Fibroblast of lung (primary cell): Measurements from ENCODE around the gene SLC6A9. TPM values are rescaled to one million over a fixed set of nuclear protein-coding genes. Genes with fewer than 3 reads are reported as not detected.

Experiments used
- DNase-seq, 2 donors: peaks; one replicate each; pipeline versions ENCODE4 v3.0.0 to v3.0.0-alpha.2; 2010; ENCODE audit warnings: low read depth in 2 of 2
- H2AFZ ChIP-seq: 2 replicates; pipeline ENCODE4 v1.5.1; 2012; ENCODE audit warnings: low read length, control low read depth, inconsistent platforms
- H3K27ac ChIP-seq: 2 replicates; pipeline ENCODE4 v1.5.1; 2011; ENCODE audit warnings: low read length, control low read depth; ENCODE audit not compliant: insufficient read depth
- H3K27me3 ChIP-seq: 2 replicates; pipeline ENCODE4 v1.5.1; 2011; ENCODE audit warnings: mild to moderate bottlenecking, low read length; ENCODE audit not compliant: control insufficient read depth, insufficient read depth
- H3K36me3 ChIP-seq: 2 replicates; pipeline ENCODE4 v1.5.1; 2011; ENCODE audit warnings: low read length; ENCODE audit not compliant: control insufficient read depth, insufficient read depth
- H3K4me1 ChIP-seq: 2 replicates; pipeline ENCODE4 v1.5.1; 2011; ENCODE audit warnings: low read length; ENCODE audit not compliant: control insufficient read depth, insufficient read depth; ENCODE audit errors: extremely low read depth
- H3K4me2 ChIP-seq: 2 replicates; pipeline ENCODE4 v1.5.1; 2011; ENCODE audit warnings: low read length, control low read depth; ENCODE audit not compliant: insufficient read depth; ENCODE audit errors: extremely low read depth
- H3K4me3 ChIP-seq, 4 experiments: fragments of 200-600 bp in 1 of 4; sonication (generic) in 1 of 4; replicated peaks in 1 of 4; 2 replicates each; pipeline ENCODE4 v1.5.1; 2011 to 2016; ENCODE audit warnings: low read length in 4 of 4, low read depth in 3 of 4, mild to moderate bottlenecking in 3 of 4, control low read depth in 2 of 4, inconsistent platforms in 1 of 4, mixed read lengths in 1 of 4; ENCODE audit not compliant: insufficient read depth in 1 of 4; ENCODE audit errors: control extremely low read depth in 1 of 4
- H3K79me2 ChIP-seq: 2 replicates; pipeline ENCODE4 v1.5.1; 2012; ENCODE audit warnings: mild to moderate bottlenecking, low read length, inconsistent platforms; ENCODE audit not compliant: control insufficient read depth, insufficient read depth
- H3K9ac ChIP-seq: 2 replicates; pipeline ENCODE4 v1.5.1; 2011; ENCODE audit warnings: mild to moderate bottlenecking, low read length, control low read depth; ENCODE audit not compliant: insufficient read depth
- H3K9me3 ChIP-seq: 2 replicates; pipeline ENCODE4 v1.5.1; 2012; ENCODE audit warnings: low read depth, low read length; ENCODE audit not compliant: control insufficient read depth, insufficient read depth
- H4K20me1 ChIP-seq: 2 replicates; pipeline ENCODE4 v1.5.1; 2011; ENCODE audit warnings: low read length; ENCODE audit not compliant: control insufficient read depth, insufficient read depth; ENCODE audit errors: extremely low read depth
- EZH2 ChIP-seq: IDR thresholded peaks from 2 replicates; pipeline ENCODE4 v1.5.1; 2012; ENCODE audit warnings: low read length, control low read depth, mild to moderate bottlenecking; ENCODE audit errors: missing control alignments
- polyA plus RNA-seq, 2 donors: library from polyadenylated mRNA; depleted of rRNA in 1 of 2; stranded (reverse) in 1 of 2; unstranded in 1 of 2; fragments of >200 nt; gene quantifications; 2 replicates each; pipeline ENCODE4 v1.2.1, GENCODE V29; 2011 to 2012; ENCODE audit warnings: missing spikeins in 1 of 2
- total RNA-seq: library from RNA; depleted of rRNA; stranded (reverse); fragments of >200 nt; gene quantifications from 2 replicates; pipeline ENCODE4 v1.2.1, GENCODE V29; 2014
- TF ChIP-seq, protein P1 (sequence below), 2 donors: IDR thresholded peaks in 1 of 2; conservative IDR thresholded peaks in 1 of 2; 1 replicate in 1 of 2; 2 replicates in 1 of 2; pipeline ENCODE4 v1.5.1; 2011 to 2012; ENCODE audit warnings: low read length in 2 of 2, control low read depth in 1 of 2, inconsistent platforms in 1 of 2, low read depth in 1 of 2, mild to moderate bottlenecking in 1 of 2

Gene SLC6A9
- total and polyA plus RNA-seq, 2 donors (not counting 1 experiment from before 2014, with no cell fraction given), result 3.4 to 19.5 TPM

GRCh38 chr1:44077421-44077820 is 46.2 kb upstream of the SLC6A9 start:
- peak in 1 of 2 donors; percentile 53 for DNase-seq
- Histone ChIP-seq H3K9me3 (no peaks in the 10 kb centered on the region), H3K4me3 (no peak overlapping the region), H3K9ac (no peak overlapping the region), H3K27ac (no peak overlapping the region), H2AFZ (no peak overlapping the region), H3K36me3 (no peaks in the 10 kb centered on the region), H3K79me2 (no peaks in the 10 kb centered on the region), H3K4me2 (no peak overlapping the region), H3K27me3 (no peaks in the 10 kb centered on the region), H4K20me1 (no peaks in the 10 kb centered on the region), H3K4me1 (no peaks in the 10 kb centered on the region)
- no peak for TF ChIP-seq EZH2
- TF ChIP-seq, protein P1, sequence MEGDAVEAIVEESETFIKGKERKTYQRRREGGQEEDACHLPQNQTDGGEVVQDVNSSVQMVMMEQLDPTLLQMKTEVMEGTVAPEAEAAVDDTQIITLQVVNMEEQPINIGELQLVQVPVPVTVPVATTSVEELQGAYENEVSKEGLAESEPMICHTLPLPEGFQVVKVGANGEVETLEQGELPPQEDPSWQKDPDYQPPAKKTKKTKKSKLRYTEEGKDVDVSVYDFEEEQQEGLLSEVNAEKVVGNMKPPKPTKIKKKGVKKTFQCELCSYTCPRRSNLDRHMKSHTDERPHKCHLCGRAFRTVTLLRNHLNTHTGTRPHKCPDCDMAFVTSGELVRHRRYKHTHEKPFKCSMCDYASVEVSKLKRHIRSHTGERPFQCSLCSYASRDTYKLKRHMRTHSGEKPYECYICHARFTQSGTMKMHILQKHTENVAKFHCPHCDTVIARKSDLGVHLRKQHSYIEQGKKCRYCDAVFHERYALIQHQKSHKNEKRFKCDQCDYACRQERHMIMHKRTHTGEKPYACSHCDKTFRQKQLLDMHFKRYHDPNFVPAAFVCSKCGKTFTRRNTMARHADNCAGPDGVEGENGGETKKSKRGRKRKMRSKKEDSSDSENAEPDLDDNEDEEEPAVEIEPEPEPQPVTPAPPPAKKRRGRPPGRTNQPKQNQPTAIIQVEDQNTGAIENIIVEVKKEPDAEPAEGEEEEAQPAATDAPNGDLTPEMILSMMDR (conservative IDR thresholded peaks at IDR 0.05 in 1 of 2, IDR thresholded peaks at IDR 0.05 in 1 of 2; ENCODE audit: low read depth in 1 of 2, low read length in 2 of 2), result no peak

GRCh38 chr1:44076066-44076465 is 44.8 kb upstream of the SLC6A9 start:
- H3K4me2 ChIP-seq, result no peak overlapping the region
- DNase-seq, result peak in 1 of 2 donors; percentile 79
- TF ChIP-seq EZH2, result no peak
- TF ChIP-seq, protein P1 (conservative IDR thresholded peaks at IDR 0.05 in 1 of 2, IDR thresholded peaks at IDR 0.05 in 1 of 2; ENCODE audit: low read depth in 1 of 2, low read length in 2 of 2), result no peak

DNA sequence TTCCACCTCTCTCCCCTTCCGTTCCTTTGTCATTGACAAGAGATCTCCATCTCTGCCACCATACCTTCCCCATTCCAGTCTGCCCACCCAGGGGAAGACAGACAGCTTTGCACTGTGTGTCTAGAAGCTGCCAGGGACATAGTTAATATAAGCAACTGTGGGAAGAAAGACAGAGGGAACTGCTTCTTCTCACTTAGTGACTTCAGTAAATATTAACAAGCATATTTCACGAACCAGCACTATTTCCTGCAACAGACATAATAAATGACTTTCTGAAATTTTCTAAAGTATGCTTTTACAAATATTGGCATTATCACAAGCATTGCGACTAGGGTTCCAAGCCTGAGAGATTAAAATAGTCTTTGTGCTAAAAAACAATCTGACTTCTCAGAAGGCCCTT is 43.2 kb upstream of the SLC6A9 start:
- Histone ChIP-seq H3K9me3 (no peaks in the 10 kb centered on the region), H2AFZ (no peak overlapping the region), H3K79me2 (no peaks in the 10 kb centered on the region), H3K4me2 (no peak overlapping the region), H3K9ac (no peak overlapping the region), H3K27ac (no peak overlapping the region), H3K4me3 (no peak overlapping the region), H3K27me3 (no peaks in the 10 kb centered on the region), H3K4me1 (peaks cover 2% of the 10 kb centered on the region), H4K20me1 (no peaks in the 10 kb centered on the region), H3K36me3 (no peaks in the 10 kb centered on the region)
- no peak for TF ChIP-seq EZH2
- TF ChIP-seq, protein P1 (conservative IDR thresholded peaks at IDR 0.05 in 1 of 2, IDR thresholded peaks at IDR 0.05 in 1 of 2; ENCODE audit: low read depth in 1 of 2, low read length in 2 of 2), result no peak
- peak in 1 of 2 donors; percentile 25 for DNase-seq

More at GRCh38 chr1:44076066-44076465, 44.8 kb upstream of the SLC6A9 start:
- Histone ChIP-seq H3K79me2 (no peaks in the 10 kb centered on the region), H3K9me3 (no peaks in the 10 kb centered on the region), H3K27me3 (no peaks in the 10 kb centered on the region), H4K20me1 (no peaks in the 10 kb centered on the region), H2AFZ (no peak overlapping the region), H3K9ac (no peak overlapping the region), H3K27ac (no peak overlapping the region), H3K4me3 (no peak overlapping the region), H3K4me1 (peaks cover 2% of the 10 kb centered on the region), H3K36me3 (no peaks in the 10 kb centered on the region)
